SK-N-SH (cell line): ENCODE results near the gene SMYD3. TPM values are rescaled to one million over a fixed set of nuclear protein-coding genes. Genes with fewer than 3 reads are reported as not detected.

Source experiments
- CTCF ChIA-PET: fragments of 300-600, 350-600 bp; formaldehyde crosslinking; extraction: SDS; loops from one replicate; lab custom pipeline; 2021; lab: Yijun Ruan, JAX
- POLR2A ChIA-PET: fragments of 350-600 bp; sonication (Branson Sonifier 250); formaldehyde crosslinking; extraction: SDS; loops from one replicate; lab custom pipeline; 2020; ENCODE audit warnings: antibody characterized with exemption, inconsistent platforms; lab: Yijun Ruan, JAX
- DNase-seq: peaks from one replicate; pipeline ENCODE4 v3.0.0; 2012
- H2AFZ ChIP-seq: fragments of 200-600 bp; sonication (generic); 2 replicates; pipeline ENCODE4 v1.8.1; 2016; ENCODE audit warnings: antibody characterized with exemption, mild to moderate bottlenecking, low read depth
- H3F3A ChIP-seq: fragments of 200-600 bp; sonication (generic); replicated peaks from 2 replicates; pipeline ENCODE3; 2016; ENCODE audit warnings: antibody characterized with exemption, mild to moderate bottlenecking; ENCODE audit not compliant: insufficient read depth
- H3K27ac ChIP-seq, 2 experiments: fragments of 200-500 bp in 1 of 2; fragments of 200-600 bp in 1 of 2; sonication (Bioruptor generic) in 1 of 2; sonication (generic), shearing (Covaris generic) in 1 of 2; 2 replicates each; pipeline versions ENCODE4 v1.5.1 to v1.6.1; 2014 to 2016; ENCODE audit warnings: low read depth in 2 of 2, inconsistent platforms in 1 of 2, low read length in 1 of 2, mild to moderate bottlenecking in 1 of 2, mixed read lengths in 1 of 2
- H3K27me3 ChIP-seq: fragments of 200-600 bp; sonication (generic), shearing (Covaris generic); 2 replicates; pipeline ENCODE4 v1.6.1; 2016; ENCODE audit warnings: mixed run types; ENCODE audit not compliant: insufficient read depth
- H3K36me3 ChIP-seq, 2 experiments: fragments of 200-500 bp in 1 of 2; fragments of 200-600 bp in 1 of 2; sonication (Bioruptor generic) in 1 of 2; sonication (generic) in 1 of 2; replicated peaks in 1 of 2; 2 replicates each; pipeline versions ENCODE3 to v1.5.1; 2014 to 2016; ENCODE audit warnings: low read length in 1 of 2, mild to moderate bottlenecking in 1 of 2; ENCODE audit not compliant: insufficient read depth in 2 of 2, control insufficient read depth in 1 of 2
- H3K4me1 ChIP-seq, 2 experiments: fragments of 200-500 bp in 1 of 2; fragments of 200-600 bp in 1 of 2; sonication (Bioruptor generic) in 1 of 2; sonication (generic), shearing (Covaris generic) in 1 of 2; 2 replicates each; pipeline versions ENCODE4 v1.5.1 to v1.6.1; 2014 to 2016; ENCODE audit warnings: low read depth in 1 of 2, low read length in 1 of 2, mixed run types in 1 of 2; ENCODE audit not compliant: insufficient read depth in 2 of 2, control insufficient read depth in 1 of 2
- H3K4me2 ChIP-seq: fragments of 200-600 bp; sonication (generic), shearing (Covaris generic); 2 replicates; pipeline ENCODE4 v1.6.1; 2017; ENCODE audit warnings: mixed run types
- H3K4me3 ChIP-seq, 2 experiments: fragments of 200-500 bp in 1 of 2; fragments of 200-600 bp in 1 of 2; sonication (Bioruptor generic) in 1 of 2; sonication (generic), shearing (Covaris generic) in 1 of 2; 2 replicates each; pipeline versions ENCODE4 v1.5.1 to v1.8.1; 2014 to 2016; ENCODE audit warnings: low read depth in 2 of 2, inconsistent platforms in 1 of 2, low read length in 1 of 2, mild to moderate bottlenecking in 1 of 2, mixed read lengths in 1 of 2, moderate library complexity in 1 of 2
- H3K79me2 ChIP-seq: fragments of 200-600 bp; sonication (generic); 2 replicates; pipeline ENCODE4 v1.8.1; 2017; ENCODE audit warnings: mild to moderate bottlenecking; ENCODE audit not compliant: insufficient read depth
- H3K9ac ChIP-seq: fragments of 200-600 bp; sonication (generic); 2 replicates; pipeline ENCODE4 v1.6.1; 2017; ENCODE audit warnings: mixed run types
- H3K9me2 ChIP-seq: fragments of 200-600 bp; sonication (generic); 2 replicates; pipeline ENCODE4 v1.6.1; 2017; ENCODE audit warnings: mixed run types
- H3K9me3 ChIP-seq: fragments of 200-600 bp; sonication (generic); 2 replicates; pipeline ENCODE4 v1.6.1; 2017; ENCODE audit warnings: mixed run types, mild to moderate bottlenecking, moderate library complexity
- H4K20me1 ChIP-seq: fragments of 200-600 bp; sonication (generic); 2 replicates; pipeline ENCODE4 v1.6.1; 2017; ENCODE audit warnings: mild to moderate bottlenecking, mixed run types; ENCODE audit not compliant: insufficient read depth
- EZH2phosphoT487 ChIP-seq: fragments of 200-600 bp; sonication (generic); IDR thresholded peaks from 2 replicates; pipeline ENCODE4 v1.6.1; 2017; ENCODE audit warnings: low read depth, mixed run types, mild to moderate bottlenecking, antibody characterized with exemption, moderate library complexity, borderline replicate concordance
- FOSL2 ChIP-seq: IDR thresholded peaks from 2 replicates; pipeline ENCODE4 v1.4.0; 2012; ENCODE audit warnings: low read depth, mild to moderate bottlenecking, moderate library complexity, borderline replicate concordance
- FOXM1 ChIP-seq: IDR thresholded peaks from 2 replicates; pipeline ENCODE4 v1.4.0; 2012; ENCODE audit warnings: low read depth, mild to moderate bottlenecking
- GATA2 ChIP-seq: sonication (generic); formaldehyde crosslinking; IDR thresholded peaks from 2 replicates; pipeline ENCODE4 v1.5.0; 2020; ENCODE audit warnings: mild to moderate bottlenecking, missing genetic modification reagents
- IRF3 ChIP-seq: fragments of 150-350 bp; IDR thresholded peaks from 2 replicates; pipeline ENCODE4 v1.6.1; 2016; ENCODE audit warnings: mild to moderate bottlenecking, low read depth, low read length
- NFIC ChIP-seq: IDR thresholded peaks from 2 replicates; pipeline ENCODE4 v1.4.0; 2012; ENCODE audit warnings: borderline replicate concordance
- NRF1 ChIP-seq: IDR thresholded peaks from 2 replicates; pipeline ENCODE4 v1.6.1; 2012; ENCODE audit warnings: low read depth, mild to moderate bottlenecking, low read length
- RAD21 ChIP-seq: IDR thresholded peaks from 2 replicates; pipeline ENCODE4 v1.6.1; 2012; ENCODE audit warnings: mild to moderate bottlenecking, low read length
- REST ChIP-seq: IDR thresholded peaks from 2 replicates; pipeline ENCODE4 v1.6.1; 2012; ENCODE audit warnings: mild to moderate bottlenecking, low read depth, low read length, moderate library complexity
- RXRA ChIP-seq: IDR thresholded peaks from 2 replicates; pipeline ENCODE4 v1.4.0; 2012; ENCODE audit warnings: low read depth, mild to moderate bottlenecking, borderline replicate concordance
- TAF1 ChIP-seq: IDR thresholded peaks from 2 replicates; pipeline ENCODE4 v1.6.1; 2012; ENCODE audit warnings: low read depth, mild to moderate bottlenecking, low read length, moderate library complexity, borderline replicate concordance
- TEAD4 ChIP-seq: IDR thresholded peaks from 2 replicates; pipeline ENCODE4 v1.4.0; 2012; ENCODE audit warnings: mild to moderate bottlenecking, borderline replicate concordance; ENCODE audit not compliant: insufficient read depth
- YY1 ChIP-seq: IDR thresholded peaks from 2 replicates; pipeline ENCODE4 v1.4.0; 2012; ENCODE audit warnings: low read depth, mild to moderate bottlenecking
- WGBS: methylation state at CpG from one replicate; pipeline ENCODE4 v1.1.6; 2017; ENCODE audit warnings: low lambda C conversion rate; 5-methylcytosine and 5-hydroxymethylcytosine counted together
- polyA plus RNA-seq, 3 experiments: library from polyadenylated mRNA; depleted of rRNA; stranded (reverse); fragments of >200 nt; gene quantifications; 2 replicates each; pipeline ENCODE4 v1.2.3, GENCODE V29; 2012
- TF ChIP-seq, protein P1 (sequence below): IDR thresholded peaks from 2 replicates; pipeline ENCODE4 v1.4.0; 2012; ENCODE audit warnings: low read depth, borderline replicate concordance

The SMYD3 gene
- polyA plus RNA-seq, 1 of the 3 experiments (the other 2 are of a cell fraction): 31.4 TPM

GRCh38 chr1:246198115-246198816, 308.8 kb downstream of the SMYD3 start:
- no peaks in the 10 kb centered on the region for H3K36me3 ChIP-seq

More at GRCh38 chr1:246198115-246198816, 308.8 kb downstream of the SMYD3 start:
- Histone ChIP-seq H3K9me2 (no peaks in the 10 kb centered on the region), H3K4me1 (peaks cover 0 to 2% of the 10 kb centered on the region in 2 experiments; a peak in 2 of 4 replicates), H3K9me3 (no peaks in the 10 kb centered on the region)
- TF ChIP-seq FOSL2: no peak
- TF ChIP-seq YY1: no peak
- TF ChIP-seq, protein P1, sequence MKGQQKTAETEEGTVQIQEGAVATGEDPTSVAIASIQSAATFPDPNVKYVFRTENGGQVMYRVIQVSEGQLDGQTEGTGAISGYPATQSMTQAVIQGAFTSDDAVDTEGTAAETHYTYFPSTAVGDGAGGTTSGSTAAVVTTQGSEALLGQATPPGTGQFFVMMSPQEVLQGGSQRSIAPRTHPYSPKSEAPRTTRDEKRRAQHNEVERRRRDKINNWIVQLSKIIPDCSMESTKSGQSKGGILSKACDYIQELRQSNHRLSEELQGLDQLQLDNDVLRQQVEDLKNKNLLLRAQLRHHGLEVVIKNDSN: no peak
- TF ChIP-seq RAD21: no peak
- TF ChIP-seq NFIC: no peak
- no peak for TF ChIP-seq NRF1
- TF ChIP-seq FOXM1: no peak
- no peak for TF ChIP-seq EZH2phosphoT487
- TF ChIP-seq IRF3: no peak
- no peak for TF ChIP-seq TAF1
- TF ChIP-seq TEAD4: no peak
- no peak for TF ChIP-seq GATA2 (CRISPR knock-in tag)
- no peak for TF ChIP-seq RXRA
- no peak for TF ChIP-seq REST
- TF ChIP-seq, all 33 proteins: peak for 0
- no peak overlapping the region for H3K4me3 ChIP-seq
- H3K27ac ChIP-seq: no peak overlapping the region
- no peaks in the 10 kb centered on the region for H4K20me1 ChIP-seq
- ChIA-PET CTCF (interaction anchor here (0.6 kb wide), 1 partner anchor 214 kb away, joined by 3 read pairs; no protein-coding TSS in a partner anchor), POLR2A (no interaction called here)
- 86% methylated on average over 2 of the region's 2 CpGs for WGBS
- H3K27me3 ChIP-seq: no peaks in the 10 kb centered on the region
- H3K79me2 ChIP-seq: no peaks in the 10 kb centered on the region
- no peak overlapping the region for H3K9ac ChIP-seq
- H2AFZ ChIP-seq: no peak overlapping the region
- DNase-seq: no peak
- no peaks in the 10 kb centered on the region for H3F3A ChIP-seq
- H3K4me2 ChIP-seq: no peak overlapping the region
